Skeletal muscle cell (primary cell): Measurements from ENCODE around the gene SMAD1.
"Not testable (repeated sequence)": the region's sequence is repeated elsewhere in the genome, so short reads cannot be mapped to it uniquely, and the experiment has no call there.

ENCODE experiments used
- DNase-seq: peaks from one replicate; pipeline ENCODE4 v3.0.0-alpha.2; 2010; ENCODE audit warnings: low read depth
- H3K4me3 ChIP-seq: 2 replicates; pipeline ENCODE4 v1.5.1; 2011; ENCODE audit warnings: low read depth, mild to moderate bottlenecking, control low read depth, low read length, moderate library complexity

The SMAD1 gene

GRCh38 chr4:145520172-145520571 lies 38.5 kb downstream of the SMAD1 start:
- DNase-seq, result no peak
- no peak overlapping the region for H3K4me3 ChIP-seq

GRCh38 chr4:145521282-145521681 lies 39.6 kb downstream of the SMAD1 start:
- no peak overlapping the region for H3K4me3 ChIP-seq
- no peak for DNase-seq

GRCh38 chr4:145523117-145523516 lies 41.5 kb downstream of the SMAD1 start:
- no peak for DNase-seq
- no peak overlapping the region for H3K4me3 ChIP-seq

DNA sequence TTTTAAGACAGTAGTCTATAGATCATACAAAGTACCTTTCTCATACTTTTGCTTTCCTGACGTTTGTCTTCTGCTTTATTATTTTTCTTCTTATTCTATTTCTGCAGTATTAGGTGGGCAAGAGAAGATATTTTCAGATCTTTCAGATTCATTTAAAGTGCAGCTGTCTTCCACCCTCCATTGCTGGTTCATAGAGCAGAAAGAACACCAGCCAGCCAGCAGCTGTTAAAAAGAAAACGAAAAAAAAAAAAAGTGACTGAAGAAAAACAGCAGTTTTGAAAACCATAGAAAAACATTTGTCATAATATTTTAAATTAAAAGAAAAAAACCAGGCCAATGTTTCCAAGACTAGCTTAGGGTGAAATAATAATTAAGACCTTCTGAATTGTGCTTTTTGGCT lies 42.9 kb downstream of the SMAD1 start:
- H3K4me3 ChIP-seq, result no peak overlapping the region
- no peak for DNase-seq

GRCh38 chr4:145525291-145525740 lies 43.7 kb downstream of the SMAD1 start:
- no peak for DNase-seq
- H3K4me3 ChIP-seq, result no peak overlapping the region

DNA sequence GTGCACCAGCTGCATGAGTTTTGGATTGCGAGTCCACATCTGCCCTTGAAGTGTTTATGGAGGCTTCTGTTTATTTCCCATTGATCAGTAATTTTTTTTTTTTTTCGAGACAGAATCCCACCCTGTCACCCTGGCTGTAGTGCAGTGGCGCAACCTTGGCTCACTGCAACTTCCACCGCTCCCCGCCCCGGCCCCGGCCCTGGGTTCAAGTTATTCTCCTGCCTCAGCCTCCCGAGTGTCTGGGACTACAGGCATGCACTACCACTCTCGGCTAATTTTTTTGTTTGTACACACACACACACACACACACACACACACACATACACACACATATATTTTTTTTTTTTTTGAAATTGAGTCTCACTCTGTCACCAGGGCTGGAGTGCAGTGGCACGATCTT lies 46.1 kb downstream of the SMAD1 start:
- no peak for DNase-seq
- H3K4me3 ChIP-seq, result no peak overlapping the region

DNA sequence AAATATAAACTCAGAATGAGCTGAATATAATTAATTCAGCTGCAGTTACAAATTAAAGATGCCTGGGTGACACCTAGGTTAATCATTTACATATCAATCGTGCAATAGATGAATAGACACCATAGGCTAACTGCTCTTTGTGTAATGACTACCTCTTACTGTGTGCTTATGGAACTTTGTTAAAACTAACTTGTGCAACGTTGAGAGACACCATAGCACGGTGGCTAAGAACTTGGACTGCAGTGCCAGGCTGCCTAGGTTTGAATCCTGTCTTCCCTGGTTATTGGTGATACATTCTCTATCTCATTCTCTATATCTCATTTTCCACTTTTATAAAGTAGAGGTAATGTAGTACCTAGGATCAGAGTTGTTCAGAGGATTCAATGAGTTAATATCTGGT lies 46.9 kb downstream of the SMAD1 start:
- H3K4me3 ChIP-seq, result no peak overlapping the region
- no peak for DNase-seq

GRCh38 chr4:145530189-145530588 lies 48.5 kb downstream of the SMAD1 start:
- no peak overlapping the region for H3K4me3 ChIP-seq
- DNase-seq, result no peak

- no peak for DNase-seq
- no peak overlapping the region for H3K4me3 ChIP-seq
Measured at GRCh38 chr4:145530662-145531061, 49.0 kb downstream of the SMAD1 start.

GRCh38 chr4:145531223-145531622 lies 49.6 kb downstream of the SMAD1 start:
- no peak overlapping the region for H3K4me3 ChIP-seq
- no peak for DNase-seq

- no peak for DNase-seq
- no peak overlapping the region for H3K4me3 ChIP-seq
Measured at GRCh38 chr4:145531859-145532258, 50.2 kb downstream of the SMAD1 start.

GRCh38 chr4:145533001-145533400 lies 51.3 kb downstream of the SMAD1 start:
- no peak for DNase-seq
- no peak overlapping the region for H3K4me3 ChIP-seq

DNA sequence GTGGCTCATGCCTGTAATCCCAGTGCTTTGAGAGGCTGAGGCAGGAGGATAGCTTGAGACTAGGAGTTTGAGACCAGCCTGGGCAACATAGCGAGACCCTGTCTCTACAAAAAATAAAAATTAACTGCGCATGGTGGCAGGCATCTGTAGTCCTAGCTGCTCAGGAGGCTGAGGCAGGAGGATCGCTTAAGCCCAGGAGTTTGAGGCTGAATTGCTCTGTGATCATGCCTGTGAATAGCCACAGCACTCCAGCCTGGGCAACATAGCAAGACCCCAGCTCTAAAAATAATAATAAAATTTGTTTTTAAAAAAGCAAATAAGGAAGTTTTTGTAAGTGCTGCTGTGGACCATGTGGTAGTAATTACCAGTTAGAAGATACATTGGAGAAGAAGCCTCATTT lies 51.8 kb downstream of the SMAD1 start:
- not testable (repeated sequence) for DNase-seq, H3K4me3 ChIP-seq

DNA sequence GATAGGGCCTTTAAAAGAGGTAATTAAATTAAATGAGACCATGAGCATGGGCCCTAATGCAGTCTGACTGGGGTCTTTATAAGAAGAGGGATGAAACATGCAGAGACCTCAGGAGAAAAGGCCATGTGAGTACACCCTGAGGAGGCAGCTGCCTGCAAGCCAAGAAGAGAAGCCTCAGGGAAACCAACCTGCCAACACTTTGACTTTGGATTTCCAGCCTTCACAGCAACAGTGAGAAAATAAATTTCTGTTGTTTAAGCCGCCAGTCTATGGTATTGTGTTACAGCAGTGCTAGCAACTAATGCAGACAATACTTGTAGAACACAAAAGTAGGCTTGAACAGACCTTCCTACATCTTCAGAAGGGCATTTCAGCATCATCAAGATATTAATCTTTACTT lies 52.3 kb downstream of the SMAD1 start:
- no peak for DNase-seq
- no peak overlapping the region for H3K4me3 ChIP-seq

DNA sequence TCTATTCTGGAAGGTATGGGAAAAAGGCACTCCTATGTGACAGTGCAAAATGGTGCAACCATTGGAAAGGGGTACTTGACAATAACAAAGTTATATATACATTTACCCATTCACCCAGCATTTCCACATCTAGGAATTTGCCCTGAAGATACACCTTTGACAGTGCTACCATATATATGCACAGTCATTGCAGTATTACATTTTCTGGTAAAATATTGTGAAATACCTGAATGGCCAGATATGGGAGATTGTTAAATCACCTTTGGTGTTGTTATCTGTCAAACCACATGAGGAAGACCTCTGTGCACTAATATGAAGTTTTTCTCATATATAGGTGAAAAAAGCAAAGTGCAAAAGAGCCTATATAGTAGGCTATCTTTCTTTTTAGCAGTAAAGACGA lies 53.5 kb downstream of the SMAD1 start:
- no peak for DNase-seq
- H3K4me3 ChIP-seq, result no peak overlapping the region

GRCh38 chr4:145536044-145536443 lies 54.4 kb downstream of the SMAD1 start:
- no peak overlapping the region for H3K4me3 ChIP-seq
- no peak for DNase-seq

DNA sequence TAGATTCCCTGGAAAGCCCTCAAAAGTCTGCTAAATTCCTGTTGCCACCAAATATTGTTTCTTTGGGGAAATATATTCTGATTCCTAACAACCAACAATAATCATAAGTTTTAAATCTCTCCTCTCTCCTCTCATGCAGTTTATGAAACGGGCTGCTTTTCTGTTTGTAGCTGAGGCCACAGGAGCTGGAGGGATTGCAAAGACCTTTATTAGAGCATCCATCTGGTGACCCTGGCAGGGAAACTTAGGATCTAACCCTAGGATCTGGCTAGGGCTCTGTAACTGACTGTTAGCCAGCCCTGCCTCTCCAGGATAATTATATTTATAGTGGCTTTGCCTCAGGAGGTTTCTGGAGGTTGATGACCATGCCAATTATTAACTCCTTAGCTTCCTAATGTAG lies 56.9 kb downstream of the SMAD1 start:
- no peak for DNase-seq
- no peak overlapping the region for H3K4me3 ChIP-seq

- no peak overlapping the region for H3K4me3 ChIP-seq
- DNase-seq, result no peak
Measured at GRCh38 chr4:145539671-145540070, 58.0 kb downstream of the SMAD1 start.

GRCh38 chr4:145540235-145540634 lies 58.6 kb downstream of the SMAD1 start:
- no peak for DNase-seq

DNA sequence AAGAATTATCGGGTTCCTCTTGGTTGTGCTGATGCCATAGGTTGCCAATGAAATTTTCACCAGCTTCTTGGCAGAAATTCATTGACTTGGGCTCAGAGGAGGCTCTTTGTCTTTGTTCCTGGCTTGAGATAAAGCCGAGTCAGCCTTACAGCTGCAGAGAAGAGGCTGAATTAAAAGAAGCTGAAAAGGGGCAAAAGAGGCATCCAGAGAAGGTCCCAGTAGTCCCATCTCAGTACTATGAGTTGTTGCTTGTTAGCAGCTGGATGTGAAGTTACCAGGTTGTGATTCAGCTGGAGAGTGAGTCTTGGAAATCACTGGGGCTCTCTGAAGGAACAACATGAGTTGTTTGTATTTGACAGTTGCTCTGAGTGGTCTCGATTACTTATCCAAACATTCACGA lies 59.7 kb downstream of the SMAD1 start:
- no peak for DNase-seq
- no peak overlapping the region for H3K4me3 ChIP-seq

More at GRCh38 chr4:145540235-145540634, 58.6 kb downstream of the SMAD1 start:
- H3K4me3 ChIP-seq, result no peak overlapping the region

DNA sequence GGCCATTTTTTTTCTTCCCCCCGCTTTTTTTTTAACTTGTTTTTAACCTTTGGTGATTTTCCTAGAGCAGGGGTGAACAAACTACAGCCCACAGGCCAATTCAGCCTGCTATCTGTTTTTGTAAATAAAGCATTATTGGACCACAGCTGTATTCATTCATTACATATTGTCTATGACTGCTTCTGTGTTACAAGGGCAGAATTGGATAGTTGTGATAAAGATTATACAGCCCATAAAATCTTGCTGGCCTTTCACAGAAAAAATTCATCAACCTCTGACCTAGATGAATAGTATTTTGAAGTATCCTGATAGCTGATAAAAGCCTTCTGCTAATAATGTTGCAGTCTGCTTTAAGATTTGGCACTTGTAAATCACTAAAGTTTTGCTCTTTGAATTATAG lies 63.4 kb downstream of the SMAD1 start:
- H3K4me3 ChIP-seq, result no peak overlapping the region
- no peak for DNase-seq

DNA sequence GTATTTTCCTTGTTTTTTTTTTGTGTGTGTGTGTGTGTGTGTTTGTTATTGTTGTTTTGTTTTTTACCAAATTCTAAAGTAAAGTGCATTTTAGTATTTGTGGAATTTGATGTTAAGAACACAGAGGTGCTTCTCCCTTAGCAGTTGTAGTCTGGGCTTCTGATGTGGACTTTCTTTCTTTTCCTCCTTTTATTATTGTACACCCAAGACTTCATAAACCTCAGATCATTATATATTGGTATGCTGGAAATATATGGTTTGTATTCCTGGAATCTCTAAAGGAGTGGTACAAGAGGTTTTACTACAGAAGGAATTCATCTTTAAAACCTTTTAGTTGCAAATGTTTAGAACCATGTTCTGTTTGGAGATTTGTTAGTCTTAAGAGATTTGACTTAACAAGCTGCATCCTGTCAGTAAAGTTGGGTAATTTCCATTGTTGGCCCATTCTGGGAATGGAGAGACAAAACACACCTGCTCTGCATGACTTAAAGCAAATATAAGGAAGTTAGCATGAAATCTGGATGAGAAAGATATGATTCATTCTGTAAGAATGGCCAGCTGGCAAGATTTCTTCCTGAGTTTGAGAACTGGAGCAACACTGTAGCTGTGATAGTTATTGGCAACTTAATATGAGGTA lies 64.0 kb downstream of the SMAD1 start:
- H3K4me3 ChIP-seq, result no peak overlapping the region

More for the DNA sequence above, 64.0 kb downstream of the SMAD1 start:
- peak; percentile 85 for DNase-seq
